ENCODE measurements around the gene FKBP4. TPM values are rescaled to one million over a fixed set of nuclear protein-coding genes. Genes with fewer than 3 reads are reported as not detected.

The FKBP4 gene
- total and polyA plus RNA-seq, 4 donors = 44.0 to 132 (median 89.3) TPM

GRCh38 chr12:2841056-2841650, 46.4 kb downstream of the FKBP4 start:
- Histone ChIP-seq H3K4me1 (ENCODE audit: control insufficient read depth, insufficient read depth, low read length) (peaks cover 28% of the 10 kb centered on the region), H3K9me3 (ENCODE audit: control insufficient read depth, insufficient read depth, low read length) (no peaks in the 10 kb centered on the region), H3K27me3 (ENCODE audit: control insufficient read depth, insufficient read depth, low read length) (no peaks in the 10 kb centered on the region), H3K36me3 (ENCODE audit: control insufficient read depth, insufficient read depth, low read length) (no peaks in the 10 kb centered on the region), H3K4me3 (ENCODE audit: low read depth, low read length) (no peak overlapping the region), H3K27ac (ENCODE audit: low read depth, low read length) (peak overlapping the region; percentile 57)
- 4% methylated on average over 6 of the region's 9 CpGs for WGBS (ENCODE audit: insufficient coverage)
- peak in 2 of 6 donors; percentile 49 to 50 for DNase-seq (ENCODE audit: low read depth in 4 of 6, low spot score in 6 of 6)

- Histone ChIP-seq H3K27ac (ENCODE audit: low read depth, low read length) (peak overlapping the region; percentile 83), H3K9me3 (ENCODE audit: control insufficient read depth, insufficient read depth, low read length) (no peaks in the 10 kb centered on the region), H3K4me1 (ENCODE audit: control insufficient read depth, insufficient read depth, low read length) (peaks cover 33% of the 10 kb centered on the region), H3K4me3 (ENCODE audit: low read depth, low read length) (no peak overlapping the region), H3K36me3 (ENCODE audit: control insufficient read depth, insufficient read depth, low read length) (no peaks in the 10 kb centered on the region), H3K27me3 (ENCODE audit: control insufficient read depth, insufficient read depth, low read length) (no peaks in the 10 kb centered on the region)
- no peak for DNase-seq (ENCODE audit: low read depth in 4 of 6, low spot score in 6 of 6)
- WGBS (ENCODE audit: insufficient coverage) = 90% methylated on average over 4 of the region's 5 CpGs
Observed at GRCh38 chr12:2842948-2843347, 48.2 kb downstream of the FKBP4 start.

GRCh38 chr12:2844786-2845185, 50.0 kb downstream of the FKBP4 start:
- DNase-seq (ENCODE audit: low read depth in 4 of 6, low spot score in 6 of 6) = no peak
- H3K27me3 ChIP-seq (ENCODE audit: control insufficient read depth, insufficient read depth, low read length) = no peaks in the 10 kb centered on the region
- H3K27ac ChIP-seq (ENCODE audit: low read depth, low read length) = peak overlapping the region; percentile 69
- H3K9me3 ChIP-seq (ENCODE audit: control insufficient read depth, insufficient read depth, low read length) = no peaks in the 10 kb centered on the region
- H3K4me3 ChIP-seq (ENCODE audit: low read depth, low read length) = no peak overlapping the region
- H3K36me3 ChIP-seq (ENCODE audit: control insufficient read depth, insufficient read depth, low read length) = no peaks in the 10 kb centered on the region
- WGBS (ENCODE audit: insufficient coverage) = 87% methylated on average over 8 of the region's 9 CpGs
- peaks cover 33% of the 10 kb centered on the region for H3K4me1 ChIP-seq (ENCODE audit: control insufficient read depth, insufficient read depth, low read length)

- H3K9me3 ChIP-seq (ENCODE audit: control insufficient read depth, insufficient read depth, low read length) = no peaks in the 10 kb centered on the region
- H3K36me3 ChIP-seq (ENCODE audit: control insufficient read depth, insufficient read depth, low read length) = no peaks in the 10 kb centered on the region
- peaks cover 33% of the 10 kb centered on the region for H3K4me1 ChIP-seq (ENCODE audit: control insufficient read depth, insufficient read depth, low read length)
- H3K27ac ChIP-seq (ENCODE audit: low read depth, low read length) = peak overlapping the region; percentile 69
- 34% methylated on average over 3 of the region's 6 CpGs for WGBS (ENCODE audit: insufficient coverage)
- DNase-seq (ENCODE audit: low read depth in 4 of 6, low spot score in 6 of 6) = peak in 1 of 6 donors; percentile 34
- H3K4me3 ChIP-seq (ENCODE audit: low read depth, low read length) = no peak overlapping the region
- H3K27me3 ChIP-seq (ENCODE audit: control insufficient read depth, insufficient read depth, low read length) = no peaks in the 10 kb centered on the region
Observed at GRCh38 chr12:2845280-2845679, 50.5 kb downstream of the FKBP4 start.

GRCh38 chr12:2851931-2852330, 57.2 kb downstream of the FKBP4 start:
- no peaks in the 10 kb centered on the region for H3K27me3 ChIP-seq (ENCODE audit: control insufficient read depth, insufficient read depth, low read length)
- peaks cover 5% of the 10 kb centered on the region for H3K36me3 ChIP-seq (ENCODE audit: control insufficient read depth, insufficient read depth, low read length)
- H3K9me3 ChIP-seq (ENCODE audit: control insufficient read depth, insufficient read depth, low read length) = no peaks in the 10 kb centered on the region
- H3K4me1 ChIP-seq (ENCODE audit: control insufficient read depth, insufficient read depth, low read length) = peaks cover 6% of the 10 kb centered on the region
- no peak overlapping the region for H3K27ac ChIP-seq (ENCODE audit: low read depth, low read length)
- H3K4me3 ChIP-seq (ENCODE audit: low read depth, low read length) = no peak overlapping the region
- WGBS (ENCODE audit: insufficient coverage) = no CpG with 5 or more reads among the region's 3 CpGs
- no peak for DNase-seq (ENCODE audit: low read depth in 4 of 6, low spot score in 6 of 6)

GRCh38 chr12:2853626-2854025, 58.9 kb downstream of the FKBP4 start:
- peaks cover 6% of the 10 kb centered on the region for H3K4me1 ChIP-seq (ENCODE audit: control insufficient read depth, insufficient read depth, low read length)
- H3K27me3 ChIP-seq (ENCODE audit: control insufficient read depth, insufficient read depth, low read length) = no peaks in the 10 kb centered on the region
- WGBS (ENCODE audit: insufficient coverage) = 2% methylated on average over 8 of the region's 11 CpGs
- H3K27ac ChIP-seq (ENCODE audit: low read depth, low read length) = no peak overlapping the region
- DNase-seq (ENCODE audit: low read depth in 4 of 6, low spot score in 6 of 6) = peak in 4 of 6 donors; percentile 60 to 93 (median 77)
- no peak overlapping the region for H3K4me3 ChIP-seq (ENCODE audit: low read depth, low read length)
- no peaks in the 10 kb centered on the region for H3K9me3 ChIP-seq (ENCODE audit: control insufficient read depth, insufficient read depth, low read length)
- H3K36me3 ChIP-seq (ENCODE audit: control insufficient read depth, insufficient read depth, low read length) = peaks cover 11% of the 10 kb centered on the region

Other genes starting within 250 kb of the FKBP4 start
- 10 to 100 TPM; 12.7 to 36.1 TPM for gene ITFG2, start 17.7 kb downstream of the FKBP4 start, total RNA-seq
- 10 to 100 TPM; 35.3 to 46.1 TPM for gene ITFG2, start 17.7 kb downstream of the FKBP4 start, polyA plus RNA-seq (ENCODE audit: insufficient read length in 2 of 2)
- gene NRIP2, start 40.1 kb downstream of the FKBP4 start, total RNA-seq = 1 to 10 TPM; 1.9 to 3.4 TPM
- gene NRIP2, start 40.1 kb downstream of the FKBP4 start, polyA plus RNA-seq (ENCODE audit: insufficient read length in 2 of 2) = 1 to 10 TPM; 5.1 to 8.2 TPM
- gene TEX52, start 62.1 kb downstream of the FKBP4 start, total RNA-seq = not detected
- 1 to 10 TPM in 1 of 2 donors, under 1 TPM in 1; 0.81 to 1.3 TPM for gene TEX52, start 62.1 kb downstream of the FKBP4 start, polyA plus RNA-seq (ENCODE audit: insufficient read length in 2 of 2)
- gene FOXM1, start 82.2 kb downstream of the FKBP4 start, total RNA-seq = 10 to 100 TPM in 1 of 2 donors, 1 to 10 TPM in 1; 3.0 to 10.1 TPM
- gene FOXM1, start 82.2 kb downstream of the FKBP4 start, polyA plus RNA-seq (ENCODE audit: insufficient read length in 2 of 2) = 10 to 100 TPM; 28.2 to 28.8 TPM
- gene RHNO1, start 82.3 kb downstream of the FKBP4 start, total RNA-seq = 10 to 100 TPM; 31.2 to 33.2 TPM
- gene RHNO1, start 82.3 kb downstream of the FKBP4 start, polyA plus RNA-seq (ENCODE audit: insufficient read length in 2 of 2) = 10 to 100 TPM; 55.9 to 59.9 TPM
- gene TULP3, start 95.9 kb downstream of the FKBP4 start, total RNA-seq = 10 to 100 TPM; 13.0 to 23.9 TPM
- gene TULP3, start 95.9 kb downstream of the FKBP4 start, polyA plus RNA-seq (ENCODE audit: insufficient read length in 2 of 2) = 10 to 100 TPM; 24.6 to 29.6 TPM
- 1 to 10 TPM in 1 of 2 donors, under 1 TPM in 1; 0.99 to 2.7 TPM for gene TEAD4, start 164.4 kb downstream of the FKBP4 start, total RNA-seq
- gene TEAD4, start 164.4 kb downstream of the FKBP4 start, polyA plus RNA-seq (ENCODE audit: insufficient read length in 2 of 2) = 1 to 10 TPM; 2.0 to 2.8 TPM

Data from spinal cord (tissue), 10 donors.